Muscle of leg (tissue), 9 donors: ENCODE data around the gene BCL2L15. TPM values are rescaled to one million over a fixed set of nuclear protein-coding genes. Genes with fewer than 3 reads are reported as not detected.

ENCODE experiments used
- polyA plus RNA-seq, 8 donors: library from polyadenylated mRNA; unstranded; fragments of 120-200 nt; gene quantifications; one replicate each; pipeline versions ENCODE4 v1.2.1 to v1.2.3, GENCODE V29; 2013; ENCODE audit warnings: inconsistent platforms in 1 of 8, low replicate concordance in 1 of 8; ENCODE audit not compliant: insufficient read length in 8 of 8, insufficient read depth in 1 of 8
- total RNA-seq: library from RNA; stranded (reverse); fragments of 120-200 nt; gene quantifications from one replicate; pipeline ENCODE4 v1.2.4, GENCODE V29; 2013

Gene BCL2L15
- total and polyA plus RNA-seq, 9 donors = 0.16 to 1.6 (median 0.57) TPM

Other genes starting within 250 kb of the BCL2L15 start
- 10.9 TPM for gene PHTF1, start 128.1 kb downstream of the BCL2L15 start, total RNA-seq
- 10 to 100 TPM; 10.1 to 15.9 (median 11.6) TPM for gene PHTF1, start 128.1 kb downstream of the BCL2L15 start, polyA plus RNA-seq
- gene RSBN1, start 75.1 kb downstream of the BCL2L15 start, total RNA-seq = 11.9 TPM
- gene RSBN1, start 75.1 kb downstream of the BCL2L15 start, polyA plus RNA-seq = 10 to 100 TPM in 7 of 8 donors, 1 to 10 TPM in 1; 9.9 to 15.3 (median 11.1) TPM
- 0.35 TPM for gene PTPN22, start 15.9 kb downstream of the BCL2L15 start, total RNA-seq
- gene PTPN22, start 15.9 kb downstream of the BCL2L15 start, polyA plus RNA-seq = under 1 TPM; 0.20 to 0.65 (median 0.41) TPM
- 20.2 TPM for gene AP4B1, start 17.2 kb upstream of the BCL2L15 start, total RNA-seq
- gene AP4B1, start 17.2 kb upstream of the BCL2L15 start, polyA plus RNA-seq = 10 to 100 TPM; 18.5 to 34.0 (median 23.3) TPM
- 5.2 TPM for gene DCLRE1B, start 17.7 kb upstream of the BCL2L15 start, total RNA-seq
- gene DCLRE1B, start 17.7 kb upstream of the BCL2L15 start, polyA plus RNA-seq = 10 to 100 TPM in 1 of 8 donors, 1 to 10 TPM in 7; 7.8 to 11.6 (median 9.0) TPM
- gene HIPK1, start 41.7 kb upstream of the BCL2L15 start, total RNA-seq = 17.1 TPM
- 10 to 100 TPM; 23.1 to 29.8 (median 27.6) TPM for gene HIPK1, start 41.7 kb upstream of the BCL2L15 start, polyA plus RNA-seq
- gene OLFML3, start 91.9 kb upstream of the BCL2L15 start, total RNA-seq = 194 TPM
- gene OLFML3, start 91.9 kb upstream of the BCL2L15 start, polyA plus RNA-seq = 100 to 1,000 TPM; 114 to 220 (median 182) TPM